ENCODE measurements around the gene ATRN. TPM values are rescaled to one million over a fixed set of nuclear protein-coding genes. Genes with fewer than 3 reads are reported as not detected.

The ATRN gene
- total RNA-seq, 1 experiment from 2014 or later, result 26.1 TPM

GRCh38 chr20:3697588-3698305 lies 226.9 kb downstream of the ATRN start:
- Histone ChIP-seq H3K27me3 (ENCODE audit: low read length) (no peaks in the 10 kb centered on the region), H4K20me1 (ENCODE audit: low read length) (no peaks in the 10 kb centered on the region), H3K79me2 (ENCODE audit: low read length) (no peaks in the 10 kb centered on the region), H3K36me3 (ENCODE audit: low read depth, low read length) (no peaks in the 10 kb centered on the region), H2AFZ (ENCODE audit: low read length) (no peak overlapping the region), H3K9me3 (ENCODE audit: low read length) (no peaks in the 10 kb centered on the region), H3F3A (ENCODE audit: low read length, unreplicated experiment) (no peaks in the 10 kb centered on the region), H3K27ac (ENCODE audit: low read length) (no peak overlapping the region), H3K9ac (ENCODE audit: low read length) (no peak overlapping the region), H3K4me2 (ENCODE audit: low read length) (no peak overlapping the region), H3K4me3 (ENCODE audit: low read length) (no peak overlapping the region), H3K4me1 (ENCODE audit: insufficient read depth, low read length) (no peaks in the 10 kb centered on the region), H3K9me2 (replicated peaks; ENCODE audit: low read length) (no peaks in the 10 kb centered on the region)
- TF ChIP-seq EZH2phosphoT487 (IDR thresholded peaks at IDR 0.05; ENCODE audit: borderline replicate concordance, low read length), result no peak
- TF ChIP-seq EZH2 (IDR thresholded peaks at IDR 0.05; ENCODE audit: low read length, unreplicated experiment), result no peak
- no peak for TF ChIP-seq CTCF (conservative IDR thresholded peaks at IDR 0.05; ENCODE audit: low read depth, low read length)
- intact Hi-C loops (cut with micrococcal nuclease), result no loop called here
- no peak; the same call in 1 of the 2 replicates for ATAC-seq
- ChIA-PET POLR2A (ENCODE audit: unreplicated experiment) (no interaction called here), CTCF (no interaction called here)
- BruUV-seq (replicated peaks), result no TSS peak
- DNase-seq, result no peak

GRCh38 chr20:3698591-3699001 lies 227.8 kb downstream of the ATRN start:
- H3K4me3 ChIP-seq (ENCODE audit: low read length), result no peak overlapping the region
- BruUV-seq (replicated peaks), result no TSS peak
- H3K27me3 ChIP-seq (ENCODE audit: low read length), result no peaks in the 10 kb centered on the region
- no peaks in the 10 kb centered on the region for H3K79me2 ChIP-seq (ENCODE audit: low read length)
- ChIA-PET CTCF (interaction anchor here (2.1 kb wide), 1 partner anchor 12 kb away, joined by 12 read pairs; no protein-coding TSS in a partner anchor), POLR2A (ENCODE audit: unreplicated experiment) (no interaction called here)
- H3K27ac ChIP-seq (ENCODE audit: low read length), result no peak overlapping the region
- H3K9ac ChIP-seq (ENCODE audit: low read length), result no peak overlapping the region
- DNase-seq, result no peak
- H3K4me1 ChIP-seq (ENCODE audit: insufficient read depth, low read length), result no peaks in the 10 kb centered on the region
- no peaks in the 10 kb centered on the region for H3K36me3 ChIP-seq (ENCODE audit: low read depth, low read length)
- intact Hi-C loops (cut with micrococcal nuclease), result no loop called here
- no peak for ATAC-seq
- H3K4me2 ChIP-seq (ENCODE audit: low read length), result no peak overlapping the region
- no peaks in the 10 kb centered on the region for H4K20me1 ChIP-seq (ENCODE audit: low read length)
- no peaks in the 10 kb centered on the region for H3K9me3 ChIP-seq (ENCODE audit: low read length)
- no peaks in the 10 kb centered on the region for H3F3A ChIP-seq (ENCODE audit: low read length, unreplicated experiment)
- TF ChIP-seq EZH2phosphoT487 (IDR thresholded peaks at IDR 0.05; ENCODE audit: borderline replicate concordance, low read length), result no peak
- no peak for TF ChIP-seq CTCF (conservative IDR thresholded peaks at IDR 0.05; ENCODE audit: low read depth, low read length)
- TF ChIP-seq EZH2 (IDR thresholded peaks at IDR 0.05; ENCODE audit: low read length, unreplicated experiment), result no peak
- no peak overlapping the region for H2AFZ ChIP-seq (ENCODE audit: low read length)
- H3K9me2 ChIP-seq (replicated peaks; ENCODE audit: low read length), result no peaks in the 10 kb centered on the region

- CTCF ChIA-PET, result interaction anchor here (2.1 kb wide), 1 partner anchor 12 kb away, joined by 12 read pairs; no protein-coding TSS in a partner anchor
Observed at GRCh38 chr20:3699037-3699436, 228.2 kb downstream of the ATRN start.

More at GRCh38 chr20:3699037-3699436, 228.2 kb downstream of the ATRN start:
- H3K79me2 ChIP-seq (ENCODE audit: low read length), result no peaks in the 10 kb centered on the region
- H3K9me3 ChIP-seq (ENCODE audit: low read length), result no peaks in the 10 kb centered on the region
- POLR2A ChIA-PET (ENCODE audit: unreplicated experiment), result no interaction called here
- H3K9ac ChIP-seq (ENCODE audit: low read length), result no peak overlapping the region
- no peaks in the 10 kb centered on the region for H3F3A ChIP-seq (ENCODE audit: low read length, unreplicated experiment)
- no peak overlapping the region for H2AFZ ChIP-seq (ENCODE audit: low read length)
- no peak overlapping the region for H3K4me3 ChIP-seq (ENCODE audit: low read length)
- no peaks in the 10 kb centered on the region for H3K27me3 ChIP-seq (ENCODE audit: low read length)
- no peaks in the 10 kb centered on the region for H3K4me1 ChIP-seq (ENCODE audit: insufficient read depth, low read length)
- DNase-seq (no peak), ATAC-seq (no peak)
- BruUV-seq (replicated peaks), result no TSS peak
- H3K36me3 ChIP-seq (ENCODE audit: low read depth, low read length), result no peaks in the 10 kb centered on the region
- H3K4me2 ChIP-seq (ENCODE audit: low read length), result no peak overlapping the region
- H3K27ac ChIP-seq (ENCODE audit: low read length), result no peak overlapping the region
- no peaks in the 10 kb centered on the region for H3K9me2 ChIP-seq (replicated peaks; ENCODE audit: low read length)
- TF ChIP-seq CTCF (conservative IDR thresholded peaks at IDR 0.05; ENCODE audit: low read depth, low read length) (no peak), EZH2phosphoT487 (IDR thresholded peaks at IDR 0.05; ENCODE audit: borderline replicate concordance, low read length) (no peak), EZH2 (IDR thresholded peaks at IDR 0.05; ENCODE audit: low read length, unreplicated experiment) (no peak)
- H4K20me1 ChIP-seq (ENCODE audit: low read length), result no peaks in the 10 kb centered on the region
- intact Hi-C loops (cut with micrococcal nuclease), result no loop called here

All from PC-3 (cell line).